Rectal smooth muscle tissue (tissue), 1 donor: ENCODE results near the gene ZBTB4.

Experiments used
- H3K27ac ChIP-seq: one replicate; pipeline ENCODE4 v1.7.0; 2013; ENCODE audit warnings: low read depth, low read length, inconsistent platforms
- H3K27me3 ChIP-seq: one replicate; pipeline ENCODE4 v1.7.0; 2013; ENCODE audit warnings: low read length; ENCODE audit not compliant: control insufficient read depth, insufficient read depth
- H3K36me3 ChIP-seq: one replicate; pipeline ENCODE4 v1.7.0; 2013; ENCODE audit warnings: low read length; ENCODE audit not compliant: control insufficient read depth, insufficient read depth
- H3K4me1 ChIP-seq: one replicate; pipeline ENCODE4 v1.7.0; 2013; ENCODE audit warnings: low read length; ENCODE audit not compliant: control insufficient read depth, insufficient read depth
- H3K4me3 ChIP-seq: one replicate; pipeline ENCODE4 v1.7.0; 2013; ENCODE audit warnings: low read length
- H3K9ac ChIP-seq: one replicate; pipeline ENCODE4 v1.7.0; 2013; ENCODE audit warnings: low read length

Gene ZBTB4

GRCh38 chr17:7441266-7441665 lies 38.2 kb downstream of the ZBTB4 start:
- H3K9ac ChIP-seq, result no peak overlapping the region
- H3K4me3 ChIP-seq, result no peak overlapping the region
- H3K36me3 ChIP-seq, result no peaks in the 10 kb centered on the region
- no peak overlapping the region for H3K27ac ChIP-seq
- H3K27me3 ChIP-seq, result peaks cover 39% of the 10 kb centered on the region
- H3K4me1 ChIP-seq, result peaks cover 10% of the 10 kb centered on the region

DNA sequence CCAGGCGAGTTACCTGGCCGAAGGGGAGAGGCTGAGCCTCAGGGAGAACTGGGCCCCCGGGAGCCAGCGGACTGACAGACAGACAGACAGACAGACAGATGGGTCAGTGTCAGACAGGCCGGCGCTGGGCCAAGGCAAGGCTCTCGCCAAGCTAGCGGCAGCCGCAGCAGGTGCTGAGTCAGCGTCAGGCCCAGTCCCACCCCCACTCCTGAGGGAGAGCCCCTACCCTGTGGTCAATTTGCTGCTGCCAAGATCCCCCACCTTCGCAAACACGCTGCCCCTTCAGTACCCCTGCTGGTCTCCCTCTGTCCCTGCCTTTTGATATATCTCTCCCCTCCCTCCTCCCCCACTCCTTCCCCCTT lies 38.6 kb downstream of the ZBTB4 start:
- peaks cover 39% of the 10 kb centered on the region for H3K27me3 ChIP-seq
- no peak overlapping the region for H3K4me3 ChIP-seq
- no peak overlapping the region for H3K27ac ChIP-seq
- peaks cover 11% of the 10 kb centered on the region for H3K4me1 ChIP-seq
- no peaks in the 10 kb centered on the region for H3K36me3 ChIP-seq
- no peak overlapping the region for H3K9ac ChIP-seq

DNA sequence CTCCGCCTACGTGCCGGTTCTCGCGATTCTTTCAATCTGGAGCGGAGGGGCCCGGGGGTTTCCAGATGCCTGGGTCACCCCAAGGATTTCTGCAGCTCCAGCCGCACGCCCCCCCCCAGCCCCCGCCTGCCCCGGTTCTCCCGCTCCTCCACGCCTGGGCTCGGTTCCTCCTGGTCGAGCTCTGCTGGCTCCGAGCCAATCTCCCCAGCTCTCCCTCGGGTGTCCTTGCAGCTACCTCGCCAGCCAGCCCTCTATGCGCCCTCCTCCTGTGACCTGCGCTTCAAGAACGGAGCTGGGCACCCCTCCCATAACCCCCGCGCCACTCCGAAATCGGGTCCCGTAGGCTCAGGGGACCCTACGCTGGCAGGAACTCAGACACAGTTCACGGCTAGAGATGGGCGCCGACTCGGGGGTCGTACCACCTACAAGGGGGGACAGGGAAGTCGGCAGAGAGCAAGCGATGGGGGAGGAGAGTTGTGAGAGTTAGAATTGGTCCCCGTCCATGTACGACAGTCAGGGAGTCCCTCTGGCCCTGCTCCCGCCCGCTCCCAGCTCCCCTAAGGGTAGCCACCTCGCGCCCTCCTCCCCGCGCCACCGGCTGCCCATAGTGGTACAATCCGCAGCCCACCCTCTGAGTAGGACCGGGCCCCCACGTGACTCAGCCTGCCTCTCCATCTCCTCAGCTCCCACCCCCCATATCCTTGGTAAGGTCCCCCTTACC lies 39.2 kb downstream of the ZBTB4 start:
- Histone ChIP-seq H3K36me3 (no peaks in the 10 kb centered on the region), H3K27me3 (peaks cover 36% of the 10 kb centered on the region), H3K4me3 (peak overlapping the region; percentile 57), H3K9ac (no peak overlapping the region), H3K27ac (no peak overlapping the region), H3K4me1 (peaks cover 15% of the 10 kb centered on the region)

DNA sequence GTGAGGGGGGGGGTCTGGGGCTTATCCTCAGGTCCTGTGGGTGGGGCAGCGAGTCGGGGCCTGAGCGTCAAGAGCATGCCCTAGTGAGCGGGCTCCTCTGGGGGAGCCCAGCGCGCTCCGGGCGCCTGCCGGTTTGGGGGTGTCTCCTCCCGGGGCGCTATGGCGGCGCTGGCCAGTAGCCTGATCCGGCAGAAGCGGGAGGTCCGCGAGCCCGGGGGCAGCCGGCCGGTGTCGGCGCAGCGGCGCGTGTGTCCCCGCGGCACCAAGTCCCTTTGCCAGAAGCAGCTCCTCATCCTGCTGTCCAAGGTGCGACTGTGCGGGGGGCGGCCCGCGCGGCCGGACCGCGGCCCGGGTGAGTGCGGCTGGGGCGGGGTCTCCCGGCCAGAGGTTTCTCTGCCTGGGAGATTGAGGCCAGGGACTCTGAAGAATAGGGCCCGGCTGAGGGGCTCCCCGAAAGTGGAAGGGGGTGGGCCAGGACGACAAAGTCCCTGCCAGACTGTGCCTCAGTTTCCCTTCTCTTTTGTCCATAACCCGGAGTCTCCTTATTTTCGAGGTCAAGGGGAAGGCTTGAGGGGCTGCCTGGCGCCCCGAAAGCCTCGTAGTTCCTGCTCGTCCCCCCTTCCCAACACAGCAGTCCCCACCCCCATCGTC lies 39.8 kb downstream of the ZBTB4 start, which contains the start of gene FGF11:
Gene FGF11 (plus strand): TSS at position 51 of the 651 bp plus-strand sequence. CDS start 109 bp downstream, at position 160.
- peaks cover 32% of the 10 kb centered on the region for H3K27me3 ChIP-seq

GRCh38 chr17:7438656-7439460 lies 40.6 kb downstream of the ZBTB4 start:
- H3K4me1 ChIP-seq, result peaks cover 15% of the 10 kb centered on the region
- H3K4me3 ChIP-seq, result peak overlapping the region; percentile 24
- peak overlapping the region; percentile 10 for H3K9ac ChIP-seq
- H3K27me3 ChIP-seq, result peaks cover 32% of the 10 kb centered on the region
- no peak overlapping the region for H3K27ac ChIP-seq
- no peaks in the 10 kb centered on the region for H3K36me3 ChIP-seq

More for the DNA sequence above, 39.8 kb downstream of the ZBTB4 start, which contains the start of gene FGF11:
- H3K27ac ChIP-seq, result no peak within 1 kb of the TSS
- peak within 1 kb of the TSS; percentile 10 for H3K9ac ChIP-seq
- H3K36me3 ChIP-seq, result no peaks in the 10 kb centered on the region
- H3K4me1 ChIP-seq, result peaks cover 15% of the 10 kb centered on the region
- H3K4me3 ChIP-seq, result peak within 1 kb of the TSS; percentile 57

DNA sequence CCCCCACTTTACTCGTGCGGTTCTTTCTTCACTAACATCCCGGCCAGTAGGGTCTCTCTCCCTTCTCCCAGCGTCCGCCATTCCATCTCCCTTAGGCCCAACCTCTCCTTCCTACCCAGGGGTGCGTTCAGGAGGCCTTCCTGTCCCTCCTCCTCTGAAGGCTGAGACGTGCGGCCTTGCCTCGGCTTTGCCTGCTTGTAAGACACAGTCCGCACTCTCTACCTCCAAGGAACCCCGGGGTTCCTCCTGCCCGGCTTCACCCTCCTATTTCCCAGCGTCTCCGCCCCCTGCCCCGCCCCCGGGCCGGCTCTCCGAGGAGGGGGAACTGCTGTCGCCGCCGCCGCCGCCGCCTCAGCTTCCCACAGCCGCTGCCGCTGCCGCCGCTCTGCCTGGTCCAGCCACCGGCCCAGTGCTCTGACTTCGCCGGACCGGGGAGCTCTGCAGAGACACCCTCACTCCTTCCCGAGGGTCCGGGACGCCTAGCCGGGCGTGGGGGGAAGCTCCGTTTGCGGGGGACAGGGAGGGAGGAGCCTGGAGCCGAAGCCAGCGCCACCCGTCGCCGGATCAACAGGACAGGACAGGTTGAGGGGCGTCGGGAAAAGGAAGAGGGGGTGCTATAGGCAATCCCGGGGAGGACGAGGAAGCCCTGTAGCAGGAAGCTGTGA lies 41.3 kb downstream of the ZBTB4 start:
- Histone ChIP-seq H3K27ac (no peak overlapping the region), H3K9ac (peak overlapping the region; percentile 10), H3K27me3 (peaks cover 32% of the 10 kb centered on the region), H3K36me3 (no peaks in the 10 kb centered on the region), H3K4me1 (peaks cover 15% of the 10 kb centered on the region), H3K4me3 (peak overlapping the region; percentile 40)

- Histone ChIP-seq H3K4me3 (peak overlapping the region; percentile 40), H3K36me3 (no peaks in the 10 kb centered on the region), H3K9ac (no peak overlapping the region), H3K27ac (no peak overlapping the region), H3K27me3 (peaks cover 32% of the 10 kb centered on the region), H3K4me1 (peaks cover 15% of the 10 kb centered on the region)
These were observed 42.0 kb downstream of the ZBTB4 start for GRCh38 chr17:7437369-7437863.

GRCh38 chr17:7436556-7437368 lies 42.7 kb downstream of the ZBTB4 start:
- Histone ChIP-seq H3K4me1 (peaks cover 15% of the 10 kb centered on the region), H3K27ac (no peak overlapping the region), H3K36me3 (no peaks in the 10 kb centered on the region), H3K4me3 (peak overlapping the region; percentile 67), H3K27me3 (peaks cover 29% of the 10 kb centered on the region), H3K9ac (no peak overlapping the region)

DNA sequence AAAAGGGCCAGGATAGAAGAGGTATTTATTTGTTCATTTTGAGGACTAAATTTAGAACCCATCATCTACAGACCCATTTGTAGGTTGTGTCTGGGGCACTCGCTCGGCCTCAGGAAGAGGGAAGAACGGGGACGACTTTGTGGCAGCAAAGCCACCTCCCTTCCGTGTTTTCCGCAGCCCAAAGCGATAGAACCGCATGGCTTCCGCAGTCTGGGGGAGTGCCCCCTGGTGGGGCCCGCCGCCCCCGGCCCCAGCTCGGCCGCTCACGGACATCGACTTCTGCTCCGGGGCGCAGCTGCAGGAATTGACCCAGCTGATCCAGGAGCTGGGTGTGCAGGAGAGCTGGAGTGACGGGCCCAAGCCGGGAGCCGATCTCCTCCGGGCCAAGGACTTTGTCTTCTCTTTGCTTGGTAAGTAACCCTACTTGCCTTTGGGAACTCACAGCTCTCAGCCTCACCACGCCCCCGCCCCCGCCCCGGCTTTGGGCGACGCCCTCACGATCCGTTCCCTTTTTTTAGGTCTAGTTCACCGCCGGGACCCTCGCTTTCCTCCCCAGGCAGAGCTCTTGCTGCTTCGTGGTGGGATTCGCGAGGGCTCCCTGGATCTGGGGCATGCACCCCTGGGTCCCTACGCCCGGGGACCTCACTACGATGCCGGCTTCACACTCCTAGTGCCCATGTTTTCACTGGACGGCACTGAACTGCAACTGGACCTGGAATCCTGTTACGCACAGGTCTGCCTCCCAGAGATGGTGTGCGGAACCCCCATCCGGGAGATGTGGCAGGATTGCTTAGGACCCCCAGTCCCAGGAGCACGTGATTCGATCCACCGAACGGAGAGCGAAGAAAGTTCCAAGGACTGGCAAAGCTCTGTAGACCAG lies 43.5 kb downstream of the ZBTB4 start:
- H3K4me3 ChIP-seq, result peak overlapping the region; percentile 67
- H3K27me3 ChIP-seq, result peaks cover 24% of the 10 kb centered on the region
- no peak overlapping the region for H3K27ac ChIP-seq
- H3K36me3 ChIP-seq, result no peaks in the 10 kb centered on the region
- H3K9ac ChIP-seq, result peak overlapping the region; percentile 57
- H3K4me1 ChIP-seq, result peaks cover 15% of the 10 kb centered on the region

- Histone ChIP-seq H3K4me3 (no peak overlapping the region), H3K27me3 (no peaks in the 10 kb centered on the region), H3K4me1 (peaks cover 9% of the 10 kb centered on the region), H3K9ac (no peak overlapping the region), H3K27ac (no peak overlapping the region), H3K36me3 (no peaks in the 10 kb centered on the region)
These were observed 47.1 kb downstream of the ZBTB4 start for GRCh38 chr17:7432296-7432695.

- no peak overlapping the region for H3K27ac ChIP-seq
- no peak overlapping the region for H3K4me3 ChIP-seq
- no peak overlapping the region for H3K9ac ChIP-seq
- H3K36me3 ChIP-seq, result no peaks in the 10 kb centered on the region
- no peaks in the 10 kb centered on the region for H3K27me3 ChIP-seq
- peaks cover 5% of the 10 kb centered on the region for H3K4me1 ChIP-seq
These were observed 48.2 kb downstream of the ZBTB4 start for GRCh38 chr17:7431231-7431630.
